A673 (cell line): ENCODE results near the gene SPP1. TPM values are rescaled to one million over a fixed set of nuclear protein-coding genes. Genes with fewer than 3 reads are reported as not detected.

ENCODE experiments used
- BruUV-seq: library from RNA; stranded (reverse); fragments of 400-500 nt; replicated peaks from 2 replicates; lab custom pipeline; 2021; lab: Mats Ljungman, UMichigan
- CTCF ChIA-PET: fragments of 300-600 bp; sonication (Branson Sonifier 250); formaldehyde crosslinking; loops from one replicate; lab custom pipeline; 2022; ENCODE audit warnings: antibody characterized with exemption; lab: Charles Lee
- POLR2A ChIA-PET: fragments of 300-600 bp; sonication (Branson Sonifier 250); formaldehyde crosslinking; loops from one replicate; lab custom pipeline; 2022; ENCODE audit warnings: antibody characterized with exemption; ENCODE audit not compliant: low non-redundant PET; lab: Charles Lee
- DNase-seq: peaks from one replicate; pipeline ENCODE4 v3.0.0-alpha.2; 2015; ENCODE audit warnings: low spot score
- H3K27ac ChIP-seq: fragments of 200-600 bp; sonication (generic); 2 replicates; pipeline ENCODE4 v1.5.1; 2016; ENCODE audit warnings: mixed run types, low read depth, mild to moderate bottlenecking, mixed read lengths, antibody characterized with exemption, low read length; ENCODE audit not compliant: poor library complexity, severe bottlenecking
- H3K27me3 ChIP-seq: fragments of 200-600 bp; sonication (generic); replicated peaks from 2 replicates; pipeline ENCODE4 v1.6.1; 2017; ENCODE audit warnings: mixed run types, low read depth, mild to moderate bottlenecking, mixed read lengths, antibody characterized with exemption, low read length; ENCODE audit not compliant: insufficient read depth, poor library complexity
- H3K36me3 ChIP-seq: fragments of 200-600 bp; sonication (generic); 2 replicates; pipeline ENCODE4 v1.6.1; 2016; ENCODE audit warnings: mixed run types, mild to moderate bottlenecking, mixed read lengths, antibody characterized with exemption, low read length; ENCODE audit not compliant: insufficient read depth, poor library complexity, severe bottlenecking
- H3K4me1 ChIP-seq: fragments of 200-600 bp; sonication (generic); 2 replicates; pipeline ENCODE4 v1.6.1; 2017; ENCODE audit warnings: mixed run types, mild to moderate bottlenecking, mixed read lengths, antibody characterized with exemption, low read length; ENCODE audit not compliant: insufficient read depth, poor library complexity, severe bottlenecking
- H3K4me3 ChIP-seq: fragments of 200-600 bp; sonication (generic); 2 replicates; pipeline ENCODE4 v1.5.1; 2016; ENCODE audit warnings: low read depth, mixed run types, mild to moderate bottlenecking, mixed read lengths, low read length; ENCODE audit not compliant: poor library complexity, severe bottlenecking
- H3K9me3 ChIP-seq: fragments of 200-600 bp; sonication (generic); 2 replicates; pipeline ENCODE4 v1.6.1; 2016; ENCODE audit warnings: mixed run types, low read depth, mild to moderate bottlenecking, mixed read lengths, antibody characterized with exemption, low read length; ENCODE audit not compliant: poor library complexity, severe bottlenecking
- EZH2 ChIP-seq: fragments of 200-600 bp; sonication (generic); IDR thresholded peaks from 2 replicates; pipeline ENCODE4 v1.6.1; 2017; ENCODE audit warnings: borderline replicate concordance, low read depth, mild to moderate bottlenecking, mixed read lengths, antibody characterized with exemption, low read length; ENCODE audit not compliant: poor library complexity, severe bottlenecking
- intact Hi-C: fragments of 100-400 bp; cut with micrococcal nuclease; formaldehyde crosslinking; loops from one replicate; pipeline ENCODE4 v1.10.0; 2022; ENCODE audit not compliant: unreplicated experiment
- total RNA-seq: library from RNA; stranded (reverse); gene quantifications from 2 replicates; pipeline ENCODE4 v1.2.3, GENCODE V29; 2021
- TF ChIP-seq, protein P1 (sequence below): fragments of 300-800, 200-600 bp; sonication (generic); conservative IDR thresholded peaks from 2 replicates; pipeline ENCODE4 v1.5.1; 2017; ENCODE audit warnings: low read depth, mild to moderate bottlenecking, antibody characterized with exemption, low read length, moderate library complexity, mixed read lengths

The SPP1 gene
- total RNA-seq, 1 experiment from 2014 or later, result 0.99 TPM

DNA sequence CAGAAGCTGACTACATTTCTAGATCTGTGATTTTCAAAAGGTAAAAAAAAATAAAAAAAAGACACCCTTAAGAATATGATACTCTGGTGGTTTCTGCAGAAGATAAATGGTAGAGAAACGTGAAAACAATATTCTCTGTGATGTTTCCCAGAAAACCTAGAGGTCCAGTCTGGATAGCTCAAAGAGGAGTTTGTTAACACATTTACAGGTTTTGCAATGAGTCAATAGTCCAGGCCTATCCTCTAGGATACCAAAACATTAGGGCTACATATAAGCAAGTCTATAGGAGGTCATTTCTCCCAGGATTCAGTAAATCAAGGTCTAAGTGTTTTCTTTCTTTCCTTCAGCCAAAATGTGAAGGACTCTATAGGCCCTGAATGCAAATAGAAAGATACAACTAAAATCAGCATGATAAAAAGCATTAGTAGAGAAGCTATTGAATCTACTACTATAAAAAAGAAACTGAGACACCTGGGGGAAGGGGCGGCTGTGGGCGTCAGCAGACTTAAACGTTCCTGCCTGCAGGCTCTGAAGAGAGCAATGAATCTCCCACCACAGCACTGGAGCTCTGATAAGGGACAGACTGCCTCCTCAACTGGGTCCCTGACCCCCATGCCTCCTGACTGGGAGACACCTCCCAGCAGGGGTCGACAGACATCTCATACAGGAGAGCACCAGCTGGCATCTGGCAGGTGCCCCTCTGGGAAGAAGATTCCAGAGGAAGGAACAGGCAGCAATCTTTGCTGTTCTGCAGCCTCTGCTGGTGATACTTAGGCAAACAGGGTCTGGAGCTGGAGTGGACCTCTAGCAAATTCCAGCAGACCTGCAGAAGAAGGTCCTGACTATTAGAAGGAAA, 33.7 kb upstream of the SPP1 start:
- intact Hi-C loops, result no loop called here

DNA sequence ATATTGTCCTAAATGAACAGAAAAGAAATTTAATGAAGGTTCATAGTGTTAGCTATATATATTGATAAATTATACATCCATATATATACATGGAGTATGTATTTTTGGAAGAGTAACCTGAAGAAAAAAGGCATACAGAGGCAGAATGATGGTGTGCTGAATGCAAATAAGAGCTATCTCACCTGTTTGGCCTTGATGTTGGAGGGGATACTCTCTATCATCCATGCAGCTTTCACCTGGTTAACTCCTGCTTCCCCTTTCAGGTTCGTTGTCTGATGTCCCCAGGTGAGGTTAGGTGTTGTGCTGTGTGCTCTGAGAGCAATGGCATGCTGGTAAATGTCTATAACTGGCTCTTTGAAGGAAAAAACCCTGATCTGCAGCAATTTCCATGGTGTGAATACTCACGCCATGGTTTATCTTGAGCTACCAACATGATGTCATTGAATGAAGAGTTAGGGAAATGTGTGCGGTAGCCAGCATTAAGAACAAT, 31.8 kb upstream of the SPP1 start:
- Histone ChIP-seq H3K27me3 (no peaks in the 10 kb centered on the region), H3K36me3 (no peaks in the 10 kb centered on the region), H3K27ac (no peak overlapping the region), H3K4me3 (no peak overlapping the region), H3K9me3 (no peaks in the 10 kb centered on the region), H3K4me1 (no peaks in the 10 kb centered on the region)
- POLR2A ChIA-PET, result no interaction called here
- no peak for DNase-seq
- CTCF ChIA-PET, result no interaction called here
- no TSS peak for BruUV-seq
- intact Hi-C loops, result no loop called here
- no peak for TF ChIP-seq EZH2
- TF ChIP-seq, protein P1, sequence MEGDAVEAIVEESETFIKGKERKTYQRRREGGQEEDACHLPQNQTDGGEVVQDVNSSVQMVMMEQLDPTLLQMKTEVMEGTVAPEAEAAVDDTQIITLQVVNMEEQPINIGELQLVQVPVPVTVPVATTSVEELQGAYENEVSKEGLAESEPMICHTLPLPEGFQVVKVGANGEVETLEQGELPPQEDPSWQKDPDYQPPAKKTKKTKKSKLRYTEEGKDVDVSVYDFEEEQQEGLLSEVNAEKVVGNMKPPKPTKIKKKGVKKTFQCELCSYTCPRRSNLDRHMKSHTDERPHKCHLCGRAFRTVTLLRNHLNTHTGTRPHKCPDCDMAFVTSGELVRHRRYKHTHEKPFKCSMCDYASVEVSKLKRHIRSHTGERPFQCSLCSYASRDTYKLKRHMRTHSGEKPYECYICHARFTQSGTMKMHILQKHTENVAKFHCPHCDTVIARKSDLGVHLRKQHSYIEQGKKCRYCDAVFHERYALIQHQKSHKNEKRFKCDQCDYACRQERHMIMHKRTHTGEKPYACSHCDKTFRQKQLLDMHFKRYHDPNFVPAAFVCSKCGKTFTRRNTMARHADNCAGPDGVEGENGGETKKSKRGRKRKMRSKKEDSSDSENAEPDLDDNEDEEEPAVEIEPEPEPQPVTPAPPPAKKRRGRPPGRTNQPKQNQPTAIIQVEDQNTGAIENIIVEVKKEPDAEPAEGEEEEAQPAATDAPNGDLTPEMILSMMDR, result no peak

More for the DNA sequence above, 33.7 kb upstream of the SPP1 start:
- BruUV-seq, result no TSS peak
- H3K4me3 ChIP-seq, result no peak overlapping the region
- DNase-seq, result no peak
- H3K9me3 ChIP-seq, result no peaks in the 10 kb centered on the region
- TF ChIP-seq, protein P1, result no peak
- no peaks in the 10 kb centered on the region for H3K36me3 ChIP-seq
- CTCF ChIA-PET, result no interaction called here
- no peak overlapping the region for H3K27ac ChIP-seq
- H3K4me1 ChIP-seq, result no peaks in the 10 kb centered on the region
- H3K27me3 ChIP-seq, result no peaks in the 10 kb centered on the region
- POLR2A ChIA-PET, result no interaction called here

DNA sequence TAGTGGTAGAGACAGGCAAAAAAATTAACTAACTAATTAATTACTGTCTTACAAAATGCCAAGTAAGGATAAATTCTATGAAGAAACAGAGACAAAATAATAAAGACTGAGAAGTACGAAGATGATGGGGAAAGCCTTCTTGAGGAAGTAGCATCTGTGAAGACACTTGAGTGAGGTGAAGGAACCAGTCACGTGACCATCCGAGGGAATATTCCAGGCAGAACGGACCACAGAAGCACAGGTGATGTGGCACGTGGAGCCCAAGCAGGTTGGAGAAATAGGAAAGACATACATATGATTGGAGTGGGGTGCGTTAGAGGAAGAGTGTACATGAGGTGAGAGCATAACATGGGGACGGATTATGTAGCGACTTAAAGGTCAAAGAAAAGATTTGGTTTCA, 30.5 kb upstream of the SPP1 start:
- DNase-seq, result no peak
- Histone ChIP-seq H3K27me3 (no peaks in the 10 kb centered on the region), H3K36me3 (no peaks in the 10 kb centered on the region), H3K9me3 (no peaks in the 10 kb centered on the region), H3K27ac (no peak overlapping the region), H3K4me1 (peaks cover 6% of the 10 kb centered on the region), H3K4me3 (no peak overlapping the region)
- BruUV-seq, result no TSS peak
- CTCF ChIA-PET, result no interaction called here
- intact Hi-C loops, result no loop called here
- POLR2A ChIA-PET, result no interaction called here
- no peak for TF ChIP-seq EZH2
- TF ChIP-seq, protein P1, result no peak
